Measurements from ENCODE around the gene GNB1. TPM values are rescaled to one million over a fixed set of nuclear protein-coding genes. Genes with fewer than 3 reads are reported as not detected.
"Not testable (repeated sequence)": the region's sequence is repeated elsewhere in the genome, so short reads cannot be mapped to it uniquely, and the experiment has no call there.

GNB1 gene
- polyA plus RNA-seq, 4 donors, result 262 to 314 (median 273) TPM

GRCh38 chr1:1752636-1753606, 138.0 kb downstream of the GNB1 start:
- DNase-seq (ENCODE audit: low read depth in 4 of 4, low spot score in 3 of 4), result no peak

- no peak for DNase-seq (ENCODE audit: low read depth in 4 of 4, low spot score in 3 of 4)
Observed at GRCh38 chr1:1752190-1752589, 138.7 kb downstream of the GNB1 start.

GRCh38 chr1:1749941-1750340, 140.9 kb downstream of the GNB1 start:
- DNase-seq (ENCODE audit: low read depth in 4 of 4, low spot score in 3 of 4), result not testable (repeated sequence)

- DNase-seq (ENCODE audit: low read depth in 4 of 4, low spot score in 3 of 4), result no peak
Observed at GRCh38 chr1:1748686-1749321, 142.1 kb downstream of the GNB1 start.

- not testable (repeated sequence) for DNase-seq (ENCODE audit: low read depth in 4 of 4, low spot score in 3 of 4)
Observed at GRCh38 chr1:1746566-1746909, 144.3 kb downstream of the GNB1 start.

GRCh38 chr1:1745651-1746565, 145.0 kb downstream of the GNB1 start:
- DNase-seq (ENCODE audit: low read depth in 4 of 4, low spot score in 3 of 4), result peak in 3 of 4 donors; percentile 30 to 69 (median 60)

- not testable (repeated sequence) for DNase-seq (ENCODE audit: low read depth in 4 of 4, low spot score in 3 of 4)
Observed at GRCh38 chr1:1742529-1742928, 148.4 kb downstream of the GNB1 start.

- DNase-seq (ENCODE audit: low read depth in 4 of 4, low spot score in 3 of 4), result not testable (repeated sequence)
Observed at GRCh38 chr1:1741013-1741412, 149.9 kb downstream of the GNB1 start.

- not testable (repeated sequence) for DNase-seq (ENCODE audit: low read depth in 4 of 4, low spot score in 3 of 4)
Observed at GRCh38 chr1:1738799-1739337, 152.0 kb downstream of the GNB1 start.

GRCh38 chr1:1737675-1738590, 153.0 kb downstream of the GNB1 start:
- DNase-seq (ENCODE audit: low read depth in 4 of 4, low spot score in 3 of 4), result not testable (repeated sequence)

Other genes starting within 250 kb of the GNB1 start
- gene CDK11B, start 232.1 kb downstream of the GNB1 start, polyA plus RNA-seq (ENCODE audit: insufficient read length in 4 of 4), result 10 to 100 TPM; 30.1 to 43.8 (median 39.9) TPM
- gene SLC35E2B, start 198.3 kb downstream of the GNB1 start, polyA plus RNA-seq (ENCODE audit: insufficient read length in 4 of 4), result 100 to 1,000 TPM in 1 of 4 donors, 10 to 100 TPM in 3; 65.5 to 107 (median 72.9) TPM
- gene CDK11A, start 166.7 kb downstream of the GNB1 start, polyA plus RNA-seq (ENCODE audit: insufficient read length in 4 of 4), result 10 to 100 TPM; 26.1 to 42.0 (median 30.3) TPM
- 10 to 100 TPM; 39.2 to 59.4 (median 44.3) TPM for gene NADK, start 112.6 kb downstream of the GNB1 start, polyA plus RNA-seq (ENCODE audit: insufficient read length in 4 of 4)
- gene CALML6, start 24.2 kb upstream of the GNB1 start, polyA plus RNA-seq (ENCODE audit: insufficient read length in 4 of 4), result 1 to 10 TPM in 1 of 4 donors, under 1 TPM in 3; 0.18 to 1.2 (median 0.42) TPM
- 1 to 10 TPM in 2 of 4 donors, under 1 TPM in 2; 0.38 to 1.3 (median 1.1) TPM for gene TMEM52, start 28.2 kb upstream of the GNB1 start, polyA plus RNA-seq (ENCODE audit: insufficient read length in 4 of 4)
- gene CFAP74, start 112.7 kb upstream of the GNB1 start, polyA plus RNA-seq (ENCODE audit: insufficient read length in 4 of 4), result 1 to 10 TPM in 1 of 4 donors, under 1 TPM in 3; 0.27 to 1.3 (median 0.59) TPM
- 1 to 10 TPM in 2 of 4 donors, under 1 TPM in 2; 0.86 to 1.6 (median 1.1) TPM for gene GABRD, start 128.3 kb upstream of the GNB1 start, polyA plus RNA-seq (ENCODE audit: insufficient read length in 4 of 4)
- 10 to 100 TPM in 3 of 4 donors, 1 to 10 TPM in 1; 7.2 to 35.9 (median 32.7) TPM for gene PRKCZ, start 159.3 kb upstream of the GNB1 start, polyA plus RNA-seq (ENCODE audit: insufficient read length in 4 of 4)

Data from left renal pelvis (tissue), 4 donors.